SK-N-MC (cell line): ENCODE results near the gene PXDC1.

ENCODE experiments used
- EZH2 ChIP-seq: fragments of 200-600 bp; sonication (generic); IDR thresholded peaks from one replicate; pipeline ENCODE4 v1.6.1; 2017; ENCODE audit warnings: antibody characterized with exemption
- POLR2AphosphoS5 ChIP-seq: IDR thresholded peaks from 2 replicates; pipeline ENCODE4 v1.6.1; 2012; ENCODE audit warnings: mild to moderate bottlenecking, low read depth, low read length, borderline replicate concordance

- no peak for TF ChIP-seq EZH2
- no peak for TF ChIP-seq POLR2AphosphoS5
Observed at GRCh38 chr6:3779574-3779849, 28.0 kb upstream of the PXDC1 start.
